ENCODE results near the gene AKR1E2.

The AKR1E2 gene

GRCh38 chr10:4825868-4826791 is at the start of gene AKR1E2:
Gene AKR1E2 (plus strand): TSS chr10:4826207. CDS start chr10:4826325, 118 bp downstream.
- no peak within 1 kb of the TSS for H3K27ac ChIP-seq
- TF ChIP-seq CTCF (conservative IDR thresholded peaks at IDR 0.05) (no peak), ZFX (IDR thresholded peaks at IDR 0.05) (no peak)

- H3K27ac ChIP-seq = no peak overlapping the region
- TF ChIP-seq CTCF (conservative IDR thresholded peaks at IDR 0.05) (no peak), ZFX (IDR thresholded peaks at IDR 0.05) (no peak)
Observed at GRCh38 chr10:4776234-4776638, 49.8 kb upstream of the AKR1E2 start.

GRCh38 chr10:4778761-4779160 is 47.2 kb upstream of the AKR1E2 start:
- TF ChIP-seq ZFX (IDR thresholded peaks at IDR 0.05) (no peak), CTCF (conservative IDR thresholded peaks at IDR 0.05) (no peak)
- no peak overlapping the region for H3K27ac ChIP-seq

GRCh38 chr10:4780091-4780490 is 45.9 kb upstream of the AKR1E2 start:
- no peak overlapping the region for H3K27ac ChIP-seq
- TF ChIP-seq CTCF (conservative IDR thresholded peaks at IDR 0.05) = no peak
- no peak for TF ChIP-seq ZFX (IDR thresholded peaks at IDR 0.05)

- TF ChIP-seq CTCF (conservative IDR thresholded peaks at IDR 0.05) = no peak
- TF ChIP-seq ZFX (IDR thresholded peaks at IDR 0.05) = no peak
- H3K27ac ChIP-seq = no peak overlapping the region
Observed at GRCh38 chr10:4780782-4781181, 45.2 kb upstream of the AKR1E2 start.

GRCh38 chr10:4781955-4782354 is 44.1 kb upstream of the AKR1E2 start:
- TF ChIP-seq CTCF (conservative IDR thresholded peaks at IDR 0.05) (no peak), ZFX (IDR thresholded peaks at IDR 0.05) (no peak)
- H3K27ac ChIP-seq = no peak overlapping the region

- H3K27ac ChIP-seq = no peak overlapping the region
- TF ChIP-seq CTCF (conservative IDR thresholded peaks at IDR 0.05) (no peak), ZFX (IDR thresholded peaks at IDR 0.05) (no peak)
Observed at GRCh38 chr10:4784667-4785333, 41.2 kb upstream of the AKR1E2 start.

Measured in C4-2B (cell line).